Myocyte (in vitro differentiated cells): ENCODE data around the gene CEP350. TPM values are rescaled to one million over a fixed set of nuclear protein-coding genes. Genes with fewer than 3 reads are reported as not detected.
"Not testable (repeated sequence)": the region's sequence is repeated elsewhere in the genome, so short reads cannot be mapped to it uniquely, and the experiment has no call there.

ENCODE experiments used
- DNase-seq: peaks from one replicate; pipeline ENCODE4 v3.0.0-alpha.2; 2012; ENCODE audit warnings: low read depth
- total RNA-seq: library from RNA; depleted of rRNA; stranded (reverse); fragments of >200 nt; gene quantifications from 2 replicates; pipeline ENCODE4 v1.2.3, GENCODE V29; 2014

CEP350 gene
- total RNA-seq, 1 donor from 2014 or later: 58.0 TPM

GRCh38 chr1:179941454-179941853, 13.2 kb upstream of the CEP350 start:
- peak; percentile 29 for DNase-seq

GRCh38 chr1:179950651-179951050, 4.0 kb upstream of the CEP350 start:
- DNase-seq: no peak

GRCh38 chr1:179951383-179952144, 3.0 kb upstream of the CEP350 start:
- no peak for DNase-seq

GRCh38 chr1:179952186-179952585, 2.4 kb upstream of the CEP350 start:
- DNase-seq: no peak

GRCh38 chr1:179953974-179954492, 577 bp upstream of the CEP350 start:
- DNase-seq: no peak

- DNase-seq: no peak
Measured at GRCh38 chr1:179955287-179955680, 674 bp downstream of the CEP350 start.

GRCh38 chr1:179955731-179956130, 1.1 kb downstream of the CEP350 start:
- no peak for DNase-seq

GRCh38 chr1:179958359-179958758, 3.7 kb downstream of the CEP350 start:
- DNase-seq: peak; percentile 57

- not testable (repeated sequence) for DNase-seq
Measured at GRCh38 chr1:179962168-179962567, 7.6 kb downstream of the CEP350 start.

GRCh38 chr1:179966551-179966950, 11.9 kb downstream of the CEP350 start:
- DNase-seq: no peak

GRCh38 chr1:179968284-179968993, 13.8 kb downstream of the CEP350 start:
- DNase-seq: no peak

- DNase-seq: no peak
Measured at GRCh38 chr1:179968994-179969919, 14.6 kb downstream of the CEP350 start.

- DNase-seq: no peak
Measured at GRCh38 chr1:179969962-179970361, 15.4 kb downstream of the CEP350 start.

GRCh38 chr1:179971563-179972496, 17.2 kb downstream of the CEP350 start:
- DNase-seq: no peak

- no peak for DNase-seq
Measured at GRCh38 chr1:179973198-179974110, 18.8 kb downstream of the CEP350 start.

GRCh38 chr1:179976970-179977651, 22.5 kb downstream of the CEP350 start:
- DNase-seq: no peak

- no peak for DNase-seq
Measured at GRCh38 chr1:179978199-179979079, 23.8 kb downstream of the CEP350 start.

- no peak for DNase-seq
Measured at GRCh38 chr1:179984101-179984500, 29.5 kb downstream of the CEP350 start.
